ENCODE measurements around the gene CMSS1.
A peak's percentile ranks its signal among the peaks of the same experiment; 100 is the strongest.

The CMSS1 gene

DNA sequence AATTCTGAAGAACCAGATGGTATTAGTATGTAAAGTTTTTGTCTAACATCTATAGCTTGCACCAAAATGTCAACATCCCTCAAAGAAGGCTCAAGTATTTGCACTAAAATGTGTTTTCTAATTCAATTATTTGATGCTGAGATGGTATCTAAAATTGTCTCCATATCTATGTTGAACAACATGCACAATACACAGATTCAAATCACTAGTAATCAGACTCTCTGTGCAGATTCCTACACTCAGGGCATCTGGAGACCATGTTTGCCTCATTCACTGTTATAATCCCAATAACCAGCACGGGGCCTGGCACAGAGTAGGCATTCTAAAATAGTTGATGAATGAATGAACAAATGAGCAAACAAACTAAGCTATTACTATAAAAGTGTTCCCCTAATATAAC lies 294.1 kb downstream of the CMSS1 start:
- no peak for DNase-seq

DNA sequence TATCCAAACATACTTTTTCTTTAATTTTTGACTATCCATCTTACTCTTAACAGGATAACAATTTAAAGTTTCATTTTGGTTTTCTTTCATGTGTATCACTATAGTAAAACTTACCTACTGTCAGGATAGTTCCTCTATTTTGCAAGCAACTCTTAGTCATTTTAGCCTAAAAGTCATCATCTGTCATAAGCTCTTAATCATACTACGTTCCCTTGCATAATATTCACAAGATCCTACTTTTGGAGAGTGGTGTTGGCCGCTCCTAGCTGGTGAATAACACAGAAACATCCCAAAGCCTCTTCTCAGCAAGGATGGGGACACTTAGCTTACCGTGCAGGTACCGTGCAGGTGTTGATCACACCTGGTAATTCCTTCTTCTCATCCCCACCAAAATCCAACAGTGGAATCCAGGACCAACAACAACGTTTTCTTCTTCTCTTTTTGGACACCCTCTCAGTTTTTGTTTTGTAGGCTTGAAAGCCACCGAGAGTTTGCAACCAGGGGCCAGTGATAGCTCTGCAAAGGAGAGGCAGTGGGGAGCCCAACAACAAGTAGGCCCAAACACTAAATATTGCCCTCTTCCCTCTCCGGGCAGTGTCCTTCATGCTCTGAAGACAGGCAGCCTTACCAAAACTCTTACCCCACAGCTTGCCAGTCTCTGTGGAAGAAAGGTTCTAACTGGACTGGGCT lies 296.2 kb downstream of the CMSS1 start:
- DNase-seq: no peak

DNA sequence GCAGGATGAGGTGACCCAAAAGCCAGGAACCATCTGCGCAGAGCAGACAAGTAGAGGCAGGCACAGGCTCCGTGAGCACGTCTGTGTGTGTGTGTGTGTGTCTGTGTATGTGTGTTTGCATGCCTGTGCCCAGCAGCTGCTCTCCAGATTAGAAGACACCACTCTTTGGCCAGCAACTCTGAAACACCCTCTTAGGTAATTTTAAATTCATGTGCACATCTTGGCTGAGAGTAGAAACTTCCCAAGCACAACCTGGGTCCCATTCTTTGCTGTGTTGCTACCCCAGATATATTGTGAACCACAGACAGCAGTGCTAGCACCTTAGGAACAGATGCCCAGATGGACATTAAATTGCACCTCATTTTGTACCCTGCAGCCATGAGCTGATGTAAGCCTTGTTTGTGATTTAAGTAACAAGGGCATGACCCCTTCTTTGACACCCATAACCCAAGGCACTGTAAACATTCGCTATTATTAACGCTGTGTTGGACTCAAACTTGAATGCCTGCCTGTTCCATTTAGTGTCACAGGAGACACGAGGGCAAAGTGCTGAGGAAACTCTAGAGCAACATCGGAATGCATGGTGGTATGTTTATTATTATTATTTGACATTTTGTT lies 296.9 kb downstream of the CMSS1 start, which contains the start of gene FILIP1L:
Gene FILIP1L, minus strand, starts transcription at position 89 of the 618 bp plus-strand sequence.
- DNase-seq: no peak

DNA sequence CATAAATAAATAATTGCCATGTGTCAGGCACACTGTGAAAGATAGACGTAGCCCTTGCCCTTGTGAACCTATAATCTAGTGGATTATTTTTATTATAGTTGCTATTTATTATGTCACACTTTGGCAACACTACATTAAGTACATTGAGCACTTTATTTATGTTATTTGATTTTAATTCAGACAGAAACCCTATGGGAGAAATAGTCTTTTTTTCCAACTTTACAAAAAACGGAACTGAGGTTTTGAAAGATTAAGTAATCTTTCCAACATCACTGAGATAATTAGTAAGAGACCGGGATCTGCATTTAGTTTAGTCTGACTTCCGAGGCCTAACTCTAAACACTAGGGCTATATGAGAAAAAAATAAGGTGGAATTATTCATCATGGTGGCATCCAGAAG lies 299.4 kb downstream of the CMSS1 start:
- no peak for DNase-seq

DNA sequence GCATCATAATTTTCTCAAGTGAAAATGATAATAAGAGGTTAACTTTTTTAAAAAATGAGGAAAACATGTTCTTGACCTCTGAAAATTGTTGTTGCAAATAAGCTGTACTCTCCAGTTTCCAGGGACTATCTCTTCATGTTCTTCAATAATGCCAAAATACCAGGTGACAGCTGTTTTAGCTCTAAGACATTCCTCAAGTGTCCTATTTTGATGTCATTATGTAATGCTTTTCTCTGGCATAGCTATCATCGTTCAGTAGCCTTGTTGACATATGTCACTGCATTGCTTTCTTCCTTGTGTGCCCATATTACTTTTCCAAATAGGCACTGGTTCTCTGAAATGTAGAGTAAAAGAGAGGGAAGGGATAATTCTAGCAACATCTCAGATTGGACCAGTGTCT lies 302.4 kb downstream of the CMSS1 start:
- no peak for DNase-seq

DNA sequence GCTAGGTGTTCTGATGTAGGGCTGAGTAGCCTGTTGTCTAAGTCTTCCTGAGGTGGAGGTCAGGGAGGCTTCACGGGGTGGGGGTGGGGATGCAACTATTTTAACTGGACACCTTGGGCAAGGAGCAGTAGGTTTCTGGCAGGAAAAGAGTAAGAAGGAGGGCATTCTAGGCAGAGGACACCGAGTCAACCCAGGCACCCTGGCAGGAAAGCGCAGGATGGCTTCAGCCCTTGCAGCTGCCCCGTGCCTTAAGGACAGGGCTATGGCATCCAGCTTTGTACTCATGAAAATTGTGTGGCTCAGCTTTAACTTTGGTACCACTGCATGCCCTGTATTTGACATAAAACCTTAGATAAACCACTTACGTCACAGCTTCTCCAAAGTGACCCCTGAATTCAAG lies 303.0 kb downstream of the CMSS1 start:
- no peak for DNase-seq

DNA sequence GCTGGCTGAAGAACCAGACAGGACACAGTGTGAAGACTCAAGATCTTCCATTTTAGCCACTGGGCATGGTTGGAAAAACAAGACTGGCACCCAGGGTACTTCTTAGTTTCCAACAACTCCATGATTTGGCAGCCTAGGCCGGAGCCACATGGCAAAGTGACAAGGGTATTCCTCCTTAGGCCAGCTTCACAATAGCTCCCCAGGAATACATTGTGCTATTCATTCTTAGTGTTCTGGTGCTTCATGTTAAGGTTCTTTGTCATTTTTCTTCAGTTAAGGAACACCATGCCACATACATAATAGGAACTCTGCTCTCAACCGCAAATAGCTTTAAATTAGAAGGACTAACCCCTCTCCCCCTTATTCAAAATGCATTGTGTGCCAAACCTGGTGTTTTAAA lies 304.7 kb downstream of the CMSS1 start:
- DNase-seq: no peak

DNA sequence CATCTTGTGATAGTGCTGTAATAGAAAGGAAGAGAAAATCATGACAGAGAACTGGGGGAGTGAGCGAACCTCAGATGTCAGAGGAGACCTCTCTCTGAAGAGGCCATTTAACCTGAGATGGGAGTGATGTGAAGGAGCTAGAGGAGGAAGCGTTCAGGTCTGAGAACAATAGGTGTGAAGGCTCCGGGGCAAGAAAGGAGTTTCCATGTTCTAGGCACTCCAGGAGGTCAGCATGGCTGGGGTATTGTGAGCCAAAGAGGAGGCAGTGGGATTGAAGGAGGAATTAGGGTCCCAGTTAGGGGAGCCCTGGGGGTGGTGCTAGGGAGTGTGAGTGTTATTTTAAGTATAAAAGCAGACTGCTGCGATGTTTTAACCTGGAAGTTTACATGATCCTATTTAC lies 305.4 kb downstream of the CMSS1 start:
- DNase-seq: no peak

DNA sequence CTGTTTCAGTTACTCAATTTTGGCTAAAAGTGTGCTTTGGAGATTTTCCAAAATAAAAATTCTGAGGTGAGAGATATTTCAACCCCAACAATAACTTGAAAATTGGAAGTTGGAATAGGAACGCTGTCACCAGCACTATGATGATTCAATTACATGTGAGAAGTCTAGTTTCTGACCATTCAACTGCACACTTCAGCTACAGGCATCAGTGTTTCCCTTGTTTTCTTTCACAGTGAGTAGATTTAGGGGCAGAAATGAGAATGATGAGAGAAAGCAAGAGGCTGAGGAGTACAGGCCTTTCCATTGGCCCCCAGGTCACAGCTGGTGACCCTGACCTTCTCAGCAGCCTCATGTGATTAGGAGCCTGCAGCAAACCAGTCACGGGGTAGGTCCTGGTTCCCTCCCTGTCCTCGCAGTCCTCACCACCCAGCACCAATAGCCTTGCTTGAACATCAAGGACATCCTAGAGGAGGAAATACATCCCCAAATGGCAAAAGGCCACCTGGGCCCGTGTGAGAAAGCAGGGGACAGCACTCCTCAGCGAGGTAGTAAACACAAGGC lies 306.6 kb downstream of the CMSS1 start:
- DNase-seq: no peak

DNA sequence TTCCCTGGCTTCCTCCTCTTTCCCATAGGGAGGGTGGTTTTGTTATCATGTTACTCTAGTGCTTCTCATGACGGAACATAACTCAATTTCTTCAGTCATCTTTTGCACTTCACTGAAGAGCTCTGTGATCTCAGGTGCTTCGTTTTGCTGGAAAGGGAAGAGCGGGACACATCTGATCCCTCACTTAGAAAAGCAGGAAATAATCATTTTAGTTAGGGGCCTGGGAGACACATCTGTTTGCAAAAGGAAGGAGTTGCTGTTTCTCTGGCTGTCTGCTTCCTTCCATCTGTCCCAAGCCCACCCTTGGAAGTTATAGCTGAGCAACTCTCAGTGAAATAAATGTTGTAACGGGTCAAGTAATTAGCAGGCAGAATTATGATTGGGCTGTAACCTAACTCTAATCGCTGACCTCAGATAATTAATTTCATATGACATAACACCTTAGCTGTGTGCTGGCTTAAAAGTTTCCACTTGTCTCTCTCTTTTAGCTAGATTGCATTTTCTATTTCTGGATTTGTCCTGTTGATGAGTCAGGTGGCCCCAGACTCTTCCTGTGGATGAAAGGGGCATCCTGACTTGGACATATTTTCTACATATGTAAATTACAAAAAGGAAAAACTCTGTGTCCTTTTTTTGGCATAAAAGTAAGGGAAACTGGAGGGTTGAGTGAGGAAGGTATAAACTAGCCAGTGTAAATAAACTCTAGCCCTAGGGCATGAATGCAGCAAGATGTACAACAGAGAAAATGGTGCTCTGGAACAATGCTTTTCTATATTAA lies 307.7 kb downstream of the CMSS1 start:
- DNase-seq: no peak

DNA sequence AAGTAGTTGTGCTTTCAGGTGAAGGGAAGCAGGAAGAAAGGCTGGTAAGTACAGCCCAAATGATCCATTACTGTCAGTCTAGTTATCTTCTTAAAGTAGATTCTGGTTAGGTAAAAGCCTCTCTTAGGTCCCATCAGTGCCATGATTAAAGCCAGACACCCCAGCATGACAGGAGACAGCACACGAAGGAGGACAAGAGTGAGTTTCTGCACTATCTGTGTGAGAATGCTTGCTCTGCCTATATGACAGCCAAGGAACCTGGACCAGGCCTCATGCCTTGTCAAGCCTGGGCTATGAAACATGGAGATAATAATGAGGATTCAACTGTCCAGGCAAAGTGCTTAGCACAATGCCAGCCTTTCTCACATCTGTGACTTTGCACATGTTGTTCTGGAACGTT lies 310.1 kb downstream of the CMSS1 start:
- DNase-seq: no peak

DNA sequence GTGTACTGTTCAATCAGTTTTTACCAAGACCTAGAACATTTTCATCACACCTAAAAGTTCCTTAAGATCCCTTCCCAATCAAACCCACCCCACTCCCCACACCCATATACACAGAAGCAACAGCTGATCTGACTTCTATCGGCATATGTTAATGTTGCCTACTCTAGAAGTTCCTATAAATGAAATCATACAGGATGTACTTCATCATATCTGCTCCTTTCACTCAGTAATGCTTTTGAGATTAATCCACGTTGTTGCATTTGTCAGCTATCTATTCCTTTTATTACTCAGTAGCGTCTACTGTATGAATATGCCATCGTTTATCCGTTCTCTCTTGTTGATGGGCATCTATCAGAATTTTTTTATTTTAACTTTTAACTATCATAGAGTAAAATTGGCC lies 310.9 kb downstream of the CMSS1 start:
- DNase-seq: no peak

DNA sequence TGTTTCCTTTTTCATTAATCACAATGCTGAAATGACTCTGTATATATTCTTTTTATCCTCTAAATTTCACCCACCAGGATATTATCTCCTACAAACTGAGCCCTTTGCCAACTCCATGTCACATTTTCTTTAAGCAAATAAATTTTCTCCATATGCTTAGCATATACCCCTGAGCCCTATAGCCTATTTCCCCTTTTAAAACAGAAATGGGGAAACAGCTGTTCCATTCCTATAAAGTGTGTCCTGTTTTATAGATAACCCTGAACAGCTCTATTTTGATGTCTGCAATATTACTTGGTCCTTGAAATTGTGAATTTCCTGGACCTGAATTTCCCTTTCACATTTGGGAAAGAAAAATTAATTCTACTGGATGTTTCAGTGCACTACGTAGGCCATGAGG lies 312.3 kb downstream of the CMSS1 start:
- no peak for DNase-seq

DNA sequence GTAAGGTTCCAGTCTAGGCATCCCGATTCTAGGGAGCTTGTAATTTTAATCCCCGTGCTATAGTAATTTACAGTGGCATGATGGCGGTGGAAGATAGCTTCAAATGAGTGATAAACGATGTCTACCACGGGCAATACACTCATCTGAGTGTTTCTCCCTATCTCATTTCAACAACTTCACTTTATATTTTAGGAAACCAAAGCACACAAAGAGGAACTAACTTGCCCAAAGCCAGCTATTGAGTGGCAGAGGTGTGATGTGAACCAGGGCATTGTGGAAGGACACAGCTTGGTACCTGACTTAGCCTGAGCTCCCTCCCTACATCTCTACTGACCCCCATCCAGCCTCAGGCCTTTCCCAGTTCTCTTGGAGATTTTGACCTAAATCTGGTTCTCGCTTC lies 313.6 kb downstream of the CMSS1 start:
- no peak for DNase-seq

DNA sequence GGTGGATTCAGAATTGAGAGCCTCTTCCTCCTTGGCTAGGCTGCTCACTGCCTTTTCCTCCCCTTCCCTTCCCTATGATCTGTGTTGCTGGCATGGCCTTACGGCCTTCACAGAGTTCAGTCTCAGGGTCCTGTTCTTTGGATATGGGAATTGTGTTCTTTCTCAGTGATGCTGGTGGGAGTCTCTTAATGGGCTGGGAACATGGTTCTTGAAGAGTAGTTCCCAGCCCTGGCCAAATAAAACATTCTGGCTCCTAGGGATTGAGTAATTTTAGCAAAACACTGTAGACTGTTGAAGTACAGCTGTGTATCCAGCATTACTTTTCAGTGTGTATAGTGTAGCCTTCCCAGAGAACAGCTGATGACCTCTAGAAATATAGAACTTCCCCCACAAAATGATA lies 319.3 kb downstream of the CMSS1 start:
- DNase-seq: no peak

DNA sequence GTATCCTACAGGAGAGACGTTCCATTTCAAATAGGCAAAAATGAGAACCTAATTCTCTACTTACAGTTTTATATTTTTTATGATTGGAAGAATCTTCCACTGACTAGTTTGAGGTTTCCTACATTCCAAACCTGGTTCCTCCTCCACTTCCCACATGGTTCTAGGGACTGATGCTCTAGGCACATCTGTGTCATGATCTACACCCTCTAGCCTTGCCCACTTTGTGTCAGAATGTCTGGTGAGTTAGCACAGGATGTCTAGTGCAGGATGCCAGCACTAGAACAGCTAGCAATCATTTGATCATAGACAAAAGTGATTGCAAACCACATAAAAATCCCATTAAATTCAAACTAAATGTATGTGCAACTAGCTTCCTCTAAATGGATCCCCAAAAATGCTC lies 323.3 kb downstream of the CMSS1 start:
- DNase-seq: no peak

DNA sequence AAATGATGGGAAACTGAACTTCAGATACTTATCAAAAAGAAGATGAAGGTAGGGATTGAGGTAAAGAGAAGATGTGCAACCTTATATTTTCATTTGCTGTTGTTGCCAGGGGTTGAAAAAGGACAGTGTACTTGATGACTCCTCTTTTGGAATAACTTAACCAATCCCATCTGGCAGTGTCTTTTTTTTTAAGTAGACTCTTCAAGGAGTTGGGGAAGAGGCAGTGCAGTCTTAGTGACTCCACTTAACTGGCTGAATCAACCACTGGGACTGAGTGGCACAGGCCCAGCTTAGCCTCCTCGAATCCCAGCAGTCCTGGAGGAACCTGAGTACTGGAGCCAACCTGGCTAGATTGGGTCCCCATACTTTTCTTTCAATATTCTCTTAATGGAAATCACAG lies 323.9 kb downstream of the CMSS1 start:
- DNase-seq: no peak

DNA sequence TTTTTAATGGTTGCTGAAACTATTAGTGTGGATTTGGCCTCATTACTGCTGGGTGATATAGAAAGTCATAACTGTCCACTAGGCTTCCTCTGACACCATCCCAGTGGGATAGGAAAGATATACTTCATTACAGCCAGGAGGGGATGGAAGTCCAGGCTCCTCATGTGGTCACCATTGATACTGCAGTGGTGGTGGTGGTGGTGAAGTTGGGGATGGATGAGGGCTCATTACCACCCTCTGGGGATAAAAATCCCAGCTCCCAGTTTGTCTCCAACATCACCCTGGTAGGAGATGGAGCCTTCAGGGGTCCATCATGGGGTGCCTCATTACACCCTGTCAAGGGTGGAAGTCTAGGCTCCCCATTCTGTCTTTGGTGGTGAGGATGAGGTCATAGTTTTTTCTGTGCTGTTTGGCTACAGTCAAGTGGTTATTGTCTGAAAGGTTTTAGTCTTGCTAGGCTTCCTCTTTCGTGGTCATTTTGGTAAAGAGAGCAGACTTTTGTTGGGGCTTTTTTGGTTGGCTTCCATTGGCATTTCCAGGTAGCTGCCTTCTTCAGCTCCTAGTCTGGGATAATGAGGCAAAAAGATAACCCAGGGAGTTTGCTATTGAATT lies 326.7 kb downstream of the CMSS1 start:
- peak in 1 of 5 donors; percentile 40 for DNase-seq

DNA sequence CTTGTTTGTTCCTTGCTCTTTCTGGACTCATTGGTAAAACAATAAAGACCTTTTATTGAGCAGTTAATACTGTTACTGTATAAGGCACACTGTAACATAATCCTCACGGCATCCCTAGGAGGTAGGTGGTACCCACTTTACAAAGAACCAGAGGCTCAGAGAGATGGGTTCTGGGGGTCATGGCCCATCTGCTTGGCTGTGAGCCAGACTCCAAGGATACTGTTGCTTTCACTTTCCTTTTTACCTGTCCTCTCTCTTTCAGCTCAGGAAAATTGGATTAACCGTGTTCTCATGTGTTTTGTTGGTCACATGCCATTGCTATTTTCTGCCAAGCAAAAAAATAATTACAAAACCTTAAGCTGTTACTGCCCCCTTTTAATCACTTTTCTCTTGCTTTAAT lies 331.5 kb downstream of the CMSS1 start:
- DNase-seq: no peak

DNA sequence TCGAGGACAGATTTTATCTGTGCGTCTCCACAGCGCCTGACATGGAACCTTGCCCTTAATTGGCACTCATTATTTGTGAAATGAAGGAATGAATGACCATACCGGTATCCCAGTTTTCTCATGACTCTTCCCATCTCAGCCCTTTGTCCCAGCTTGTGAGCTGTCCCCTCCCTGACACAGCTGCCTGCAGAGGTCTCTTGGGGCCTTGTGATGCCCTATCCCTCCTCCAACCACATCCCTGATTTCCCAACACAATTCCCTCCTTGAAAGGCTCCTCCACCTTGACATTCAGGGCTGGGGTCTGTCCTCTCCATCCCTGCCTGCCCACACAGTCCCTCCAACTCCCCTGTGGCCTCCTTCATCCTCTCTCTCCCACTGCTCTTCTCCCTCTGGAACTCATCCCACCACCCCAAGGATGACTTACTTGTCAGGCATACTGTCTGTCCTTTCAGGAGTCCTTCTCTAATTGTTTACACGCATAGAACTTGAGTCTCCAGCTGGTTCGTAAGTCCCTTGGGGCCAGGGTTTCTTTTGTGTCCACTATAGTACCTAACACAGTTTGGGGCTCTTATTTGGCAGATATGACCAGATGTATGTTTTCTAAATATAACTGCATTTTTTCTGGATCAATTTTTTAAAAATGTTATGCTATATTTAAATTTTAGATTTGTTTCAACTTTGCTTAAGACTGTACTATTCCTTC lies 332.2 kb downstream of the CMSS1 start:
- DNase-seq: no peak

DNA sequence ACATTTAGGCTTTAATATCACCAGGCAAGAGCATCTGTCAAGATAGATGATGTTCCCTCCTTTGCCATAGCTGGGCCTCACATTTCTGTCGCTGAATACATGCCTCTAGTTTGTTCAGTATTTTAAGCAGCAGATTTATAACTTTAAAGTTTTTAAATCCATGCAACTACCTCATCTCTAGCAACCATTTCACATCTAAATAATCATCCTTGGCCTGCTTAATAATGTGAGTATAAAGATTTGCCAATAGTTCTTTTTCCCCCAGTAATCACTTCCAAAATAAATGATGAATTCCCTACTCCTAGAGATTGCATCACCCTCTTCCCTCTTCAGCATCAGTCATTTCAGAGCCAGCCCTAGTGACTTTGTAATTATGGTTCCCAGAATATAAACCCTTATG lies 332.8 kb downstream of the CMSS1 start:
- no peak for DNase-seq

DNA sequence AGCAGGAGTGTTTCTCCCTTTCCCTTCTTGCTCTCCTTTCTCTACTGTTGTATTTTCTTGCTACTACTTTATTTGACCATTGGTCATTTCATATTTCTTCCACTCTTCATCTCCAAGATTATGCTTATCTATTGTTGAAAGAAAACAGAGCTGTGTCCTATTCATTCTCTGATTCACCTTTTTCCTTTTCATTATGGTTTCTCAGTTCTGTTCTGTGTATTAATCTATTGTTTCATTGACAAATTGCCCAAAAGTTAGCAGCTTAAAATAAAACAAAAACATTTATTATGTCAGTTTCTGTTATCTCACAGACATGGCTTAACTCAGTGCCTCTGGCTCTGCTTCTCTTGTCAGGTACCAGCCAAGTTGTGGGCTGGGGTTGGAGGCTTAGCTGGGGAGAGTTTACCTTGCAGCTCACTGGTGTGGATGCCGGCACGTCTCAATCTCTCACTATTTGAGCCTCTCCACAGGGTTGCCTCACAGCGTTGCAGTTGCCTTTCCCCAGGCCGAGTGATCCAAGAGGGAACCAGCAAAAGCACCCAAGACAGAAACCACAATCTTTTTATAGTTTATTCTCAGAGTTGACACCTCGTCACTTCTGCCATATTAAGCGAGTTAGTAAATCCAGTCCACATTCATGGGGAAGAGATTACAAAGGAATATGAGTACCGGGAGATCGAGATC lies 333.5 kb downstream of the CMSS1 start:
- DNase-seq: no peak
